ENCODE data around the gene TOX3.

Gene TOX3

GRCh38 chr16:52547834-52548215 lies 882 bp upstream of the TOX3 start:
- no peak overlapping the region for H3K4me3 ChIP-seq (ENCODE audit: low read depth, low read length)
- in situ Hi-C loops (cut with HindIII; ENCODE audit: low sequenced_read_pairs) = no loop called here
- DNase-seq (ENCODE audit: low read depth, low spot score) = no peak
- no peak for TF ChIP-seq CTCF (IDR thresholded peaks at IDR 0.05; ENCODE audit: low read depth, low read length)

DNA sequence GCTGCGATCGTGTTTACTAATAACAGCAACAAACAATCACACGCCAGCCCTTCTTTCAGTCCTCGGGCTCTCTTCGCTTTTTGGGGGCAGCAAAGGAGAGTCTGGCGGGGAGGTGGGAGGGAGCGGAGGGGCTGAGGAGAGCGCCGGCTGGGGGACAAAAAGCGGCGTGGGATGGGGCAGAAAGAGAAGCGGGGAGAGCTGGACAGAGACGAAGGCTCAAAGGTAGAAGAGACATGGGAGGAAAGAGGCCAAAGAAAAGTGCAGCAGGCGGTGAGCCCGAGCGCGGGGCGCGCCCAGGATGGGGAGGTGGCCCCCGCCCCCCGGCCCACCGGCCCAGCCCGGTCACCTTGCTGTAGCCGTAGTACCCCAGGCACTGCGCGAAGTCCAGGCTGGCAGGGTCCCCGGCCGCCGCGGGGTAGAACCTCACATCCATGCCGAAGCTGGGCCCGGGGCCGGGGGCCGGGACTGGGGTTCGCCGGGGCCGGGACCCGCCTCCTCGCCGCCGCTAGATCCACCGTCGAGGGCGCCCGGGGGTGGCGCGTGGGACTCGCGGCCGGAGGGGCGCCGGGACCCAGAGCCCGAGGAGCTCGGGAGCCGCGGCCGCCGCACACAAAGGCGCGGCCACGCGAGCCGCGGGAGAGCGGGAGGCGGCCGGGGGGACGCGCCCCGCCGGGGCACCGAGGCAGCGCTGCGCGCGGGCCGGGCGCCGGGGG lies 496 bp downstream of the TOX3 start:
- in situ Hi-C loops (cut with HindIII; ENCODE audit: low sequenced_read_pairs) = no loop called here
- no peak for TF ChIP-seq CTCF (IDR thresholded peaks at IDR 0.05; ENCODE audit: low read depth, low read length)
- no peak overlapping the region for H3K4me3 ChIP-seq (ENCODE audit: low read depth, low read length)
- no peak for DNase-seq (ENCODE audit: low read depth, low spot score)

DNA sequence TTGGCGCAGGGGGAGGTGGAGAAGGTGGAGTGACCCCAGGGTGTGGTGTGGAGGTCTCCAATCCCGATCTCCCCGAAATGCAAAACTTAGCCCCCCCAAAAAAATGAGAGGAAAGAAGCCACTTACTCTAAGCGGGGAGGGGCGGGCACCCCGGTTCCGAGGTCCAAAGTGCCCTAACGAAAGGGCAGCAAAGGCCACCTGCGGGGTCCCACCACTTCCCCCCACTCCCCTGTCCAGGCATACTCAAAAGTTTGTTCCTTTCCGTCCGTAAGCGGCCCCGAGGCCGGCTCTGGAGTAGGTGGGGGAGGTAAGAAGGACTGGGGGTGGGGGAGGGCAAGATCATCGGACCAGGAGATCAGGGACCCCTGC lies 1.1 kb downstream of the TOX3 start:
- TF ChIP-seq CTCF (IDR thresholded peaks at IDR 0.05; ENCODE audit: low read depth, low read length) = no peak
- no peak for DNase-seq (ENCODE audit: low read depth, low spot score)
- no peak overlapping the region for H3K4me3 ChIP-seq (ENCODE audit: low read depth, low read length)
- in situ Hi-C loops (cut with HindIII; ENCODE audit: low sequenced_read_pairs) = no loop called here

GRCh38 chr16:52545222-52545897 lies 1.6 kb downstream of the TOX3 start:
- no peak for TF ChIP-seq CTCF (IDR thresholded peaks at IDR 0.05; ENCODE audit: low read depth, low read length)
- in situ Hi-C loops (cut with HindIII; ENCODE audit: low sequenced_read_pairs) = no loop called here

DNA sequence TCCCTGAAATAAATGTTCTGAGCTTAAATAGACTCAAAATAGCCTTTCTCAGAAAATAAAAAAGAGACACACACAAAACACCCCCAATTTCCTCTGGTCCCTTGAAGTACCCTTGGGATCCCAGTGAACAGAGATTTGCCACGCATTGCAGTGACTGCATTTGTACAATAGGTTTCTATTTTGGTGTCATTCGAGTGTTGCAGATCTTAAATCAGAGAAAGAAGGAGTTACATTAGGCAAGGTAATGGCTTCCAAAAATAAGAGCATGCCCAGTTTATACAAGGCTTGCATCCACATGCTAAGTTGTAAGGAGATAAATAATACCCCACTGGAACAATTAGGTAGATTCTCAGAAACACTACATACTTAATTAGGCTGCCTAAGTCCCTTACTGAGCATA lies 2.2 kb downstream of the TOX3 start:
- TF ChIP-seq CTCF (IDR thresholded peaks at IDR 0.05; ENCODE audit: low read depth, low read length) = no peak
- no peak for DNase-seq (ENCODE audit: low read depth, low spot score)
- in situ Hi-C loops (cut with HindIII; ENCODE audit: low sequenced_read_pairs) = no loop called here
- no peak overlapping the region for H3K4me3 ChIP-seq (ENCODE audit: low read depth, low read length)

More at GRCh38 chr16:52545222-52545897, 1.6 kb downstream of the TOX3 start:
- no peak overlapping the region for H3K4me3 ChIP-seq (ENCODE audit: low read depth, low read length)
- peak; percentile 2 for DNase-seq (ENCODE audit: low read depth, low spot score)

GRCh38 chr16:52543654-52544053 lies 3.3 kb downstream of the TOX3 start:
- no peak for TF ChIP-seq CTCF (IDR thresholded peaks at IDR 0.05; ENCODE audit: low read depth, low read length)
- no peak overlapping the region for H3K4me3 ChIP-seq (ENCODE audit: low read depth, low read length)
- in situ Hi-C loops (cut with HindIII; ENCODE audit: low sequenced_read_pairs) = no loop called here
- no peak for DNase-seq (ENCODE audit: low read depth, low spot score)
